Motor neuron (in vitro differentiated cells): ENCODE data around the gene PPM1E. TPM values are rescaled to one million over a fixed set of nuclear protein-coding genes. Genes with fewer than 3 reads are reported as not detected.

Experiments used
- ATAC-seq, 8 experiments: fragments of 200-7000 bp; cut with Tn5 transposase; replicated peaks in 6 of 8; 2 replicates each; pipeline ENCODE4 v1.8.0; 2021; ENCODE audit warnings: mild to moderate bottlenecking in 8 of 8, moderate library complexity in 8 of 8
- H3K27ac ChIP-seq, 2 donors: fragments of 250-450 bp; sonication (Bioruptor Pico); 2 replicates each; pipeline ENCODE4 v1.9.0; 2021; ENCODE audit warnings: antibody characterized with exemption in 2 of 2, mild to moderate bottlenecking in 2 of 2, moderate library complexity in 1 of 2
- H3K4me1 ChIP-seq, 2 donors: fragments of 250-450 bp; sonication (Bioruptor Pico); replicated peaks in 1 of 2; 2 replicates each; pipeline ENCODE4 v1.6.1; 2021; ENCODE audit warnings: antibody characterized with exemption in 2 of 2, mild to moderate bottlenecking in 2 of 2, moderate library complexity in 1 of 2
- H3K4me3 ChIP-seq, 5 donors: fragments of 250-450 bp; sonication (Bioruptor Pico); 2 replicates each; pipeline ENCODE4 v1.9.0; 2021; ENCODE audit warnings: antibody characterized with exemption in 5 of 5, mild to moderate bottlenecking in 5 of 5, moderate library complexity in 4 of 5
- WGBS, 10 experiments: fragments of 450-650 bp; shearing (Covaris generic); methylation state at CpG; one replicate each; pipeline ENCODE4 v1.0.0; 2022; 5-methylcytosine and 5-hydroxymethylcytosine counted together
- in situ Hi-C, 9 experiments: fragments of 400-800 bp; cut with MboI; loops; one replicate each; pipeline ENCODE4 v1.15.0; 2021; ENCODE audit warnings: low sequenced_read_pairs in 9 of 9, low pct_unique_long_range_greater_than_20kb in 2 of 9; ENCODE audit not compliant: unreplicated experiment in 9 of 9
- total RNA-seq, 8 experiments: library from RNA; unstranded; fragments of 300-600 nt; gene quantifications; 2 replicates each; pipeline versions ENCODE4 v1.2.3 to v1.2.4, GENCODE V29; 2022

Gene PPM1E
- total RNA-seq, 8 experiments from 2014 or later, result 0.51 to 23.1 (median 15.1) TPM

GRCh38 chr17:58997756-58998553 is 242.3 kb downstream of the PPM1E start:
- no peaks in the 10 kb centered on the region for H3K4me1 ChIP-seq
- H3K4me3 ChIP-seq, result no peak overlapping the region
- no peak overlapping the region for H3K27ac ChIP-seq
- in situ Hi-C loops, result loop anchor here in 1 of 9 experiments (10.0 kb wide), 1 partner anchor 283 kb away; no protein-coding TSS in a partner anchor
- WGBS, 10 experiments, result 60 to 94% (median 86%) methylated on average over 2 to 7 of the region's 7 CpGs
- peak in 2 of 8 experiments; percentile 46 to 55 for ATAC-seq

GRCh38 chr17:58998871-58999270 is 243.2 kb downstream of the PPM1E start:
- in situ Hi-C loops, result loop anchor here in 1 of 9 experiments (10.0 kb wide), 1 partner anchor 284 kb away; no protein-coding TSS in a partner anchor
- no peak overlapping the region for H3K27ac ChIP-seq
- no peaks in the 10 kb centered on the region for H3K4me1 ChIP-seq
- 40 to 100% (median 83%) methylated on average over 1 to 4 of the region's 4 CpGs; no CpG with 5 or more reads in 2 of the 10 experiments for WGBS, 10 experiments
- ATAC-seq, result no peak
- H3K4me3 ChIP-seq, result no peak overlapping the region

- H3K4me1 ChIP-seq, result no peaks in the 10 kb centered on the region
- H3K27ac ChIP-seq, result no peak overlapping the region
- no peak overlapping the region for H3K4me3 ChIP-seq
- WGBS, 10 experiments, result 83 to 100% (median 100%) methylated on average over 1 of the region's 1 CpG; no CpG with 5 or more reads in 4 of the 10 experiments
- in situ Hi-C loops, result loop anchor here in 1 of 9 experiments (10.0 kb wide), 1 partner anchor 285 kb away; no protein-coding TSS in a partner anchor
- ATAC-seq, result no peak
Measured at GRCh38 chr17:58999500-58999899, 243.8 kb downstream of the PPM1E start.

DNA sequence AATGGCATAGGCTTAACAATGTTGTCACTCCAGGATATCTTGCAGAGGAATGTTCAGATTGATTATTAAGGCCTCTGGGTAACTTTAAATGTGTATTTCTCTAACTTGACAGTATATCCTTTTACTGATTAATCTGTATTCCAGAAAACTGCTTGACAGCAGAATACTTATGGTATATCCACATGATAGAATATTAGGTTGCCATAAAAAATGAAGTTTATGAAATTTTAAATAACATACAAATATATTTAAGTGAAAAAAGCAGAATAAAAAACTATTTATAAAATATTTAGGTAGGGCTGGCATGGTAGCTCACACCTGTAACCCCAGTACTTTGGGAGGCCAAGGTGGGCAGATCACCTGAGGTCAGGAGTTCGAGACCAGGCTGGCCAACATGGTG is 244.4 kb downstream of the PPM1E start:
- in situ Hi-C loops, result loop anchor here (10.0 to 25.0 kb wide), 5 partner anchors 285 to 488 kb away; partner anchors contain the start of gene MTMR4 (in 2 of the 9)
- no peak for ATAC-seq
- WGBS, 10 experiments, result 90 to 100% (median 100%) methylated on average over 1 of the region's 1 CpG; no CpG with 5 or more reads in 4 of the 10 experiments

GRCh38 chr17:59001158-59001814 is 245.6 kb downstream of the PPM1E start:
- Histone ChIP-seq H3K4me3 (no peak overlapping the region), H3K4me1 (peaks cover 0 to 3% of the 10 kb centered on the region in 2 donors), H3K27ac (no peak overlapping the region)
- peak in 4 of 8 experiments; percentile 38 to 62 (median 52) for ATAC-seq
- 66 to 98% (median 86%) methylated on average over 6 to 10 of the region's 10 CpGs for WGBS, 10 experiments
- in situ Hi-C loops, result loop anchor here (10.0 to 25.0 kb wide), 5 partner anchors 286 to 489 kb away; partner anchors contain the start of gene MTMR4 (in 2 of the 9)

More for the DNA sequence above, 244.4 kb downstream of the PPM1E start:
- H3K4me3 ChIP-seq, result no peak overlapping the region
- no peak overlapping the region for H3K27ac ChIP-seq
- H3K4me1 ChIP-seq, result peaks cover 0 to 3% of the 10 kb centered on the region in 2 donors

DNA sequence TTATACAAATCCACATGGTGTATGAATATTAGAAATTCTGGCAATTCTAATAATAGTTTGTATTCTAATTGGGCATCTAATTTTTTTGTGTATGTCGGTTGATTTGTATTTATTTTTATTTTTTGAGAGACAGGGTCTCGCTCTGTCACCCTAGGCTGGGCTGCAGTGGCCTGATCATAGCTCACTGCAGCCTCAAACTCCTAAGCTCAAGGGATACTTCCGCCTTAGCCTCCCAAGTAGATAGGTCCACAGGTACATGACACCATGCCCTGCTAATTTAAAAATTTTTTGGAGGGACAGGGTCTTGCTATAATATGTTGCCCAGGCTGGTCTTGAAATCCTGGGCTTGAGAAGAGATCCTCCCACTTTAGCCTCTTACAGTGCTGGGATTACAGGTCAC is 246.5 kb downstream of the PPM1E start:
- WGBS, 10 experiments, result 80 to 100% (median 100%) methylated on average over 1 to 3 of the region's 3 CpGs; no CpG with 5 or more reads in 1 of the 10 experiments
- in situ Hi-C loops, result loop anchor here (10.0 to 25.0 kb wide), 5 partner anchors 287 to 490 kb away; partner anchors contain the start of gene MTMR4 (in 2 of the 9)
- H3K4me1 ChIP-seq, result peaks cover 0 to 3% of the 10 kb centered on the region in 2 donors
- no peak overlapping the region for H3K4me3 ChIP-seq
- no peak overlapping the region for H3K27ac ChIP-seq
- ATAC-seq, result no peak

- in situ Hi-C loops, result loop anchor here (10.0 to 25.0 kb wide), 5 partner anchors 288 to 491 kb away; partner anchors contain the start of gene MTMR4 (in 2 of the 9)
- Histone ChIP-seq H3K27ac (no peak overlapping the region), H3K4me3 (no peak overlapping the region), H3K4me1 (peaks cover 0 to 3% of the 10 kb centered on the region in 2 donors)
- WGBS, 10 experiments, result 100% methylated on average over 1 to 2 of the region's 2 CpGs; no CpG with 5 or more reads in 4 of the 10 experiments
- ATAC-seq, result no peak
Measured at GRCh38 chr17:59002848-59003247, 247.2 kb downstream of the PPM1E start.

DNA sequence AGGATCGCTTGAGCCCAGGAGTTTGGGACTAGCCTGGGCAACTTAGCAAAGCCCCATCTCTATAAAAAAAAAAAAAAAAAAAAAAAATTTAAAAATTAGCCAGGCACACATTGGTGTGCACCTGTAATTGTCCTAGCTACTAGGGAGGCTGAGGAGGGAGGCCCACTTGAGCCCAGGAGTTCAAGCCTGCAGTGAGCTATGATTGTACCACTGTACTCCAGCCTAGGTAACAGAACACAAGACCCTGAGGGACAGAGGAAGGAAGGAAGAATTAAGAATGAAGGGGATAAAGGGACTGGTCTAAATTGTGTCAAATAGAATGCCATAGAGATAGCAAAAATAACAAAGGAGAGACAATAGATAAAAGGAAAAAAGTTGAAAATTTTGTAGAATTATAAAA is 248.2 kb downstream of the PPM1E start:
- 60 to 100% (median 100%) methylated on average over 1 of the region's 1 CpG; no CpG with 5 or more reads in 3 of the 10 experiments for WGBS, 10 experiments
- no peak overlapping the region for H3K27ac ChIP-seq
- H3K4me1 ChIP-seq, result peaks cover 0 to 3% of the 10 kb centered on the region in 2 donors
- H3K4me3 ChIP-seq, result no peak overlapping the region
- ATAC-seq, result no peak
- in situ Hi-C loops, result loop anchor here (10.0 to 25.0 kb wide), 5 partner anchors 289 to 492 kb away; partner anchors contain the start of gene MTMR4 (in 2 of the 9)

GRCh38 chr17:59004338-59005111 is 248.9 kb downstream of the PPM1E start:
- in situ Hi-C loops, result loop anchor here (10.0 to 25.0 kb wide), 5 partner anchors 290 to 492 kb away; partner anchors contain the start of gene MTMR4 (in 2 of the 9)
- H3K27ac ChIP-seq, result no peak overlapping the region
- WGBS, 10 experiments, result 9 to 33% (median 26%) methylated on average over 3 to 4 of the region's 4 CpGs

DNA sequence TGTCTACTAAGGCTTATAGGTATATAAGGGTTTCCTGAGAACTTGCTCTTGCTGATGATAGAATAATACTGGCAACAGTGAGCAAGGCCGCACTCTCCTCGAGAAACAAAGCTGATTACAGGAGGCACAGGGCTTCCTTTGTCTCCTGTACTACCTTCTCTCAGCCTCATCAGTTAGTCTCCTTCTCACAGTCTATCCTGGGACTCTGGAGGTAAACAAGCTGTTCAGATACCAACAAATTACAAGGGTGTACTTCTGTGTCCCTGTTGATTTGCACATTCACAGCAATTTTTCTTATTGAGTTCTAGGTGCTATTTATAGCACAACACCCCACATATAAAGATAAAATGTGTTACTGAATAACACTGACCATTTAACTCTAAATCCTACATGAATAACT is 252.3 kb downstream of the PPM1E start:
- Histone ChIP-seq H3K4me3 (no peak overlapping the region), H3K27ac (no peak overlapping the region), H3K4me1 (peaks cover 0 to 3% of the 10 kb centered on the region in 2 donors)
- in situ Hi-C loops, result loop anchor here (10.0 to 25.0 kb wide), 5 partner anchors 293 to 496 kb away; partner anchors contain the start of gene MTMR4 (in 2 of the 9)
- WGBS, 10 experiments, result 92 to 100% (median 100%) methylated on average over 1 to 2 of the region's 2 CpGs; no CpG with 5 or more reads in 2 of the 10 experiments
- no peak for ATAC-seq

More at GRCh38 chr17:59004338-59005111, 248.9 kb downstream of the PPM1E start:
- peak; percentile 38 to 82 (median 62) for ATAC-seq
- Histone ChIP-seq H3K4me3 (no peak overlapping the region), H3K4me1 (peaks cover 0 to 3% of the 10 kb centered on the region in 2 donors)

DNA sequence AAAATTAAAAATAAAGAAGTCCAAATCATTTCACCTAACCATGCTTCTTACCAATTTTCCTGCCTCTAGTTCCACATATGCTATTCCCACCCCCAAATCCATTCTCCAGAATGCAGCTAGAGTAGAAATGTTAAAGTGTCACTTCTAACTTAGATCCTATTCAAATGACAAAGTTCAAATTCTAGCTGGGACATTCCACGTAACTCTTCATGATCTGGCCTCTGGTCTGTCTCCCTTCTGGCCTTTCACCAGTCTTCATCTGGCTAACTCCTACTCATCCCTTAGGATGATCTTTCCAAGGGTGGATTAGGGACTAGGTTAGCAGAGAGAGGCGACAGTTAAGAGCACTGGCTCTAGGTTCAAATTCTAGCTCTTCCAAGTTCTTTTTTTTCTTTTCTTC is 253.1 kb downstream of the PPM1E start:
- peaks cover 0 to 3% of the 10 kb centered on the region in 2 donors for H3K4me1 ChIP-seq
- in situ Hi-C loops, result loop anchor here (10.0 to 25.0 kb wide), 5 partner anchors 294 to 496 kb away; partner anchors contain the start of gene MTMR4 (in 2 of the 9)
- no peak overlapping the region for H3K27ac ChIP-seq
- no peak for ATAC-seq
- no peak overlapping the region for H3K4me3 ChIP-seq
- 83 to 100% (median 100%) methylated on average over 1 to 2 of the region's 2 CpGs; no CpG with 5 or more reads in 1 of the 10 experiments for WGBS, 10 experiments

- in situ Hi-C loops, result loop anchor here in 6 of 9 experiments (25.0 kb wide), 3 partner anchors 298 to 498 kb away; partner anchors contain the start of gene MTMR4 (in 2 of the 6)
- Histone ChIP-seq H3K27ac (no peak overlapping the region), H3K4me1 (no peaks in the 10 kb centered on the region), H3K4me3 (no peak overlapping the region)
- ATAC-seq, result no peak
- WGBS, 10 experiments, result 72 to 100% (median 95%) methylated on average over 1 to 2 of the region's 2 CpGs
Measured at GRCh38 chr17:59010026-59010425, 254.4 kb downstream of the PPM1E start.
